Activated T-cell treated with anti-CD3 and anti-CD28 coated beads for 1 hour (primary cell): ENCODE data around the gene LHX5.

Source experiments
- DNase-seq: peaks from one replicate; pipeline ENCODE4 v3.0.0-alpha.2; 2020; ENCODE audit warnings: low read depth

LHX5 gene

DNA sequence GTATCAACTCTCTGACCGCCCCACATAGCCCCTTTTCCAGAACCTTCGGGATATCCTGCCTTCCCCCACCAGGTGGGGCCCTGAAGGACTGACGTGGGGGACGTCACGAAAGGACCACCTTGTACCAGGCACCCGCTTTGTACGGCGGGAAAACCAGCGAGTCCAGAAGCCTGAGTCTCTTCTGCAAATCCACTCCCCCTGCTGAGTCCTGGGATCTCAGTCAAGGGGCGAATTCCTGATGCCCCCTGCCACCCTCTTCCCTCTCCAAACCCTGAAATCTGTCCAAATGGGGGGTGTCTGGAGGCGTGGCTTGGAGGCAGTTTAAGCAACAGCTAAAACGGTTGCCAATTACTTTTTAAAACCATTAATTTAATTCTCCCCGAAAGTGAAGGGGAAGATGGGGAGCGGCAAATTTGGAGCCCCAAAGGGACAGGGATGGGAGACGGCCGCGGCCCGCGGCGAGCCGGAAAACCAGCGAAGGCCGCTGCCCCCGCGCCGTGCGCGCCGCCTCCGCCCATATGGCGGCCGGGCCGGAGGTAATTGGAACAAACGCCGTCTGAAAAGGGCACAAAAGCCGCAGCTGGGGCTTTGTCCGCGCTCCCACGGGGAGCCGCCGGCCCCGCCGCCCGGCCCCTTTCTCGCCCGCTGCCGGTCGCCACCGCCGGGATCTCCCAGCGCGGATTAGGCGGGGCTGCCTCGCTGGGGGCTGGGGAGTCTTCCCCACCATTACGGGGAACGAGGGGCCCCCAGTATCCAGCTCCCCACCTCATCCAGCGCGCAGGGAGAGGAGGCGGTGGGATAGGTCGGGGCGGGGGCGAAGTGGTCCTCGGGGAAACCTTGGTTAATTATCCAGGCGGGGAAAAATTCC is 6.6 kb downstream of the LHX5 start:
- no peak for DNase-seq

DNA sequence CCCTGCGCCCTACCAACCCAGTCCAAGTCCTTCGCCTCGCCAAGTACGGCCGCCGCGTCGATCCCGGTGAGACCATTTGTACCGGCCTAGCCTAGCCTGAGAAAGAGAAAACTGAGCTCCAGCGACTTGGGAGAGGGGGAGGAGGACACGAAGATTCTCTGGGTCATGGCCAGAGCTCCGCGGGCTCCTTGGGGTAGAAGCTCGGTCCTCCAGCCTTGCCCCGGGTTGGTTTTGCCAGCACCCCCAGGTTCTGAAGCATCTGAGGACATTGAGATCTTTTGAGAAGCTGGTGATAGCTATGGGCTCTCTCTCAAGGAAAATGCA is 7.3 kb downstream of the LHX5 start:
- DNase-seq: no peak

DNA sequence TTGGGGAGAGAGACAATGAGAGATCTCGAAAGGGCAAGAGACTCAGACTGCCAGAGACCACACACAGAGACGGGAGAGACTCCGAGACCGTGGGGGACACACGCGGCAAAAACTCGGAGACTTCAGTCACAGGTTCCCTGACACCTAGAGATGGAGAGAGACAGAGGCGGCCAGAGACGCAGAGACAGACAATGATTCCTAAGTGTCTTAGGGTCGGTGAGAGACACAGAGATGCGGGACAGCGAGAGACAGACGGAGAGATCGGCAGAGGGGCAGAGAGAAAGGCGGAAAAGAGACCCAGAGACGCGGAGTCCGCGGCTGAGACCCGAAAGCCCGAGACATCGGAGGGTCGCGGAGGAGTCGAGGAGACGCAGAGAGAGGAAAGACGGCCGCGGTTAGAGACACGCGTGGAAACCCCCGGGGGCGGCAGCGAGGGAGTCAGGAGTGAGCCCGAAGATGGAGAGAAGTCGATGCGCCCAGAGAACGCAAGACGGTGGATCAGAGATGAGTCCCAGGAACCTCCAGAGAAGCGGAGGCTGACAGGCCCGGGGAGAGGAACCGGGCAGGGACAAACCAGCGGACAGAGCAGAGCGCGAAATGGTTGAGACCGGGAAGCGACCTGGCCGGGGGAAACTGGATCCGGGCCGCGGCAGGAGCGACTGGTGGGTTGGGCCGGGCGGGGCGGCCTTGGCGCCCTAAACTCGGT is 7.8 kb downstream of the LHX5 start:
- DNase-seq: no peak

DNA sequence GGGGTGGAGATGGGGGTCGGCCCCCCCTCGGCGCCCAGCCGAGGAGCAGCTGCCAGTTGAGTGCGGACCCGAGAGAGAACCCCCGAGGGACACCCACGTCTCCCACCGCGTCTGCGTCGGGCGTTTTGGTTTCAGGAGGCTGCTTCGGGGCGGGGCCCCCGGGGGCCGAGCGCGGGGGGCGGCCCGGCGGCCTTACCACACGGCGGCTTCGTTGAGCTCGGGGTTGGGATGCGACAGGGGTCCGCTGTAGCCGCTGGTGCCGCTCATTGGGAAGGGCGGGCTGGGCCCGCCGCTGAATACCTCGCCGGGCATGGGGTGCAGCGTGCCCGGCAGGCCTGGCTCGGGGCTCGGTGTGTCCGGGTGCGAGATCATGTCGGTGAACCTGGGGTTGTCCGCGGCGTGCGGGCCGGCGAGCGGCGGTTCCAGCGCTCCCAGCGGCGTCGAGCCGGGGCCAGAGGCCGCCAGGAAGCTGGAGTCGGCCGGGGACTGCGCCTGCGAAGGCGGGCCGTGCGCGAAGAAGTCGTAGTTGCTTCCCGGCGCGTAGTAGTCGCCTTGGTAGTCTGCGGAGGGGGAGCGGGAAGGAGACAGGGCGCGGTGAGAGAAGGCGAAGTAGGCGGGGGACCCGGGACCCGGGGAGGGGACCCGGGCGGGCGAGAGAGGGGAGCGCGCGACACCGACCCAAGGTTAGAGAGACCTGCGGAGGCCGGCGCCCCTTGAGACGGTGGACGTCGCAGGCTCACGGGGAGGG is 8.5 kb downstream of the LHX5 start:
- no peak for DNase-seq

DNA sequence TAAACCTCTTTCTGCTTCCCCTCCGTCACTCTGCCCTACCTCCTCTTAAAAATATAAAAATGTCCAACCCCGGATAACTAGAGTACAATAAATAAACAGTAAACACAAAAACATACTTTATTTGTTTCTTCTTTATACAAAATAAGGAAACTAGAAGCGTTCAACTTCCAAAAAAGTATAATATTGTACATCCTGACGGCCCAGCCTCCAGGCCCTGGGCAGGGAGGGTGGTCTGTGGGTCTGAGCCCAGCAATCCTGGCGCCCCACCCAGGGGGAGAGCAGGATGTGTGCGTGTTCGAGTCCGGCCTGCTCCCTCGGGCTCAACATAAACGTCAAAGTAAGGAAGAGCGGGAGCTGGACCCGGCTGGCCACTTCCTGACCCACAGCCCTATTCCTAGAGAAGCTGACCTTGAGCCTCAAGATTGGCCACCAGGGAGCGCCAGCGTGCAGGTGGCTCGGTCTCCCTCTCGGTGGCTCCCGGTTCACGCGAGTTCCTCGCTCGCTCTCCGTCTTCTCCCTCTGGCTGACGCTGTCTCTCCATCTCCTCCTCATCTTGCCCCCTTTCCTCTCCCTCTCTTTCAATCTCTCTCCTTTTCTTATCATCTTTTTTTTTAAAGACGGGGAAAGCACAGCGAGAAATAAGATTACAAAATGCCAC is 9.4 kb downstream of the LHX5 start:
- DNase-seq: peak; percentile 62

DNA sequence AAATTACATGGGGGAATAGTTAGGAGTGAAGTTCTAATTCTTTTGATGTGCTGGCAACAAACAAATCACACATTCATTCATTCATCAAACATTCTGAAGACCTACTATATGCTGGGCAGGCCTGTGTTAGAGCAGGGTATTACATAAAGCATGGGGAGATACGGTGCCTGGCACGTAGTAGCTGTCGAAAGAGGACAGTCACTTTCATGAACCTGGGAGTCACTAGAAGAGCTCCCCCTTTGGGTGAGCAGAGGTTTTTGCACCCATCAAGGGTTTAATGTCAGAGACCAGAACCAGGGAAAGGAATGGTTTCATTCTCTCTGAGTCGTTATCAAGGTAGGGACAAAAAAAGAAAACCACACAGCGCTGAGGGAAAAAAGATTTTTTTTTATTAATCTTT is 10.0 kb downstream of the LHX5 start:
- no peak for DNase-seq

GRCh38 chr12:113459981-113460380 is 11.7 kb downstream of the LHX5 start:
- DNase-seq: no peak

DNA sequence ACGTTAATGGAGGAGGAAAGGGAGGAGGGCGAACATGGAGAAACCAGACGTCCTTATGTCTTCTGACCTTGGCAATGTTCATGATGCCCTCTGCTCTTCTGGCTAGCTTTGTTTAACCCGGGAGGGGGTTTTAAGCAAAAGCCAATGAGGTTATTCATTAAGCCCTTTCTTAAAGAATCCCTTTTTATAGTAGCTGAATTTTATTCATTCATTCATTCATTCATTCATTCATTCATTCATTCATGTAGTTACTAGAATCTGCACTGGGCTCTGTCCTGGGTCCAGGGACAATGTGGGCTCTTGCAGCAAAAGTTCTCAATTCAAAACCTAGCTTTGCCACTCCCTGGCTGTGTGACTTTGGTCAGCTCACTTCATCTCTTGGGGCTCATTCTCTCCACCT is 14.0 kb downstream of the LHX5 start:
- no peak for DNase-seq

GRCh38 chr12:113457185-113457584 is 14.5 kb downstream of the LHX5 start:
- DNase-seq: no peak

GRCh38 chr12:113456761-113457160 is 14.9 kb downstream of the LHX5 start:
- no peak for DNase-seq

DNA sequence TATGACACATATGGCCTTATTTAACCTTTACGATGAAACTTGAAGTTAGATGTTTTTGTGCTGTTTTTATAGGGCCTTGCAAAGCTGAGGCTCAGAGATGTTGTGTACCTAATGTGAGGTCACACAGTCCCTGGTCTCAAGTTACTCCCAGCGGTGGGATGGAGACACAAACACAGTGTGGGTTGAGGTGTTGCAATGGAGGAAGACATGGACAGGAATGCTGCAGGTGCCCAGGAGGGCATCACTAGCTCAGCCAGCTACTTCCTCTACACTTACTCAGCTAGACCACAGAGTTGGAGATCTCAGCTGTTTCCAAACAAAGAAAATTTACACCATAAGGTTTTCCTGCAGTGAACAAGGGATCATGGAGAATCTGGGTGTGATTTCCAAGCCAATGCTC is 15.5 kb downstream of the LHX5 start:
- DNase-seq: no peak

- DNase-seq: no peak
Observed at GRCh38 chr12:113453330-113453729, 18.3 kb downstream of the LHX5 start.

GRCh38 chr12:113452458-113452857 is 19.2 kb downstream of the LHX5 start:
- no peak for DNase-seq

DNA sequence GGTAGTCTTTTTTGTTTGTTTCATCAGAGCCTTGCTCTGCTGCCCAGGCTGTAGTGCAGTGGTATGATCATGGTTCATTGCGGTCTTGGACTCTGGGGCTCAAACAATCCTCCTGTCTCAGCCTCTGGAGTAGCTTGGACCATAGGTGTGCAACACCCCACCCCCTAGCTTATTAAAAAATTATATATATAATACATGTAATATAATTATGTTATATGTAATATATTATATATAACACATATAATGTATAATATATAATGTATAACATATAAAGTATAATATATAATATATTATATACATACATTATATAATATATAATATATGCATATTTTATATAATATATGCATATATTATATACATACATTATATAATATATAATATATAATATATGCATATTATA is 21.8 kb downstream of the LHX5 start:
- no peak for DNase-seq

DNA sequence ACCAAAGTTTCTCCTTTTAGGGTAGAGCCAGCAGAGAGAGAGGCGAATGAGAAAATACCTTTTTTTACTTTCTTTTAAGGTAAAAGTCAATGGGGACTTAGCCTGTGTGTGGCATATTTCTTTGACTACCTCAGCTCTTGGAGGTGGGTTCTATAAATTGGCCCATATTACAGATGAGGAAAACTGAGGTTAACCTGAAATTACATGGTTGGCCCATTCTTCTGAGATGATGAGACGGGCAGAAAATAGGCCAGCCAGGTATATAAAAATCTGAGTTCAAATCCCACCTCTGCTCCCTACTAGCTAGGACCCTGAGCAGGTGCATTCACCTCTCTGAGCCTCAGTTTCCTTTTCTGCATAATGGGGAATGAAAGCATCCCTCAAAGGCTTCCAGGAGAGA is 22.4 kb downstream of the LHX5 start:
- no peak for DNase-seq

DNA sequence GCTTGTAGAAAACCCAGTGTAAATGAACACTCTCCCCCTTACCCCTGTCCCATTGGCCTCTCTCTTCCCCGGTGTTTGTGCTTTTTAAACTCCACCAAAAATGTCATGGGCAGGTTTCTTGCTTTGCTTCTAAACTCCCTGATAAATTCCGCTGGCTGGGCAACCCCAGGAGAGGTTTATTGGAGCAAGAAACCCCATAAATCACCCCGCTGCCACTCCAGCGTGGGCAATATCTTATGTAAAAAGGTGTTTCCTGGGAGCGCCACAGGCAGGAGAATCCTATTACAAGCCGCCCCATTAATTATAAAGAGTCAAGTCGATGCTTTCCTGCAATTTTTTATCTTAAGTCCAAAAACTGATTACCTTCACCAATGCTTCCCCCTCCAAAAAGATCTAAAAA is 22.8 kb downstream of the LHX5 start:
- no peak for DNase-seq

DNA sequence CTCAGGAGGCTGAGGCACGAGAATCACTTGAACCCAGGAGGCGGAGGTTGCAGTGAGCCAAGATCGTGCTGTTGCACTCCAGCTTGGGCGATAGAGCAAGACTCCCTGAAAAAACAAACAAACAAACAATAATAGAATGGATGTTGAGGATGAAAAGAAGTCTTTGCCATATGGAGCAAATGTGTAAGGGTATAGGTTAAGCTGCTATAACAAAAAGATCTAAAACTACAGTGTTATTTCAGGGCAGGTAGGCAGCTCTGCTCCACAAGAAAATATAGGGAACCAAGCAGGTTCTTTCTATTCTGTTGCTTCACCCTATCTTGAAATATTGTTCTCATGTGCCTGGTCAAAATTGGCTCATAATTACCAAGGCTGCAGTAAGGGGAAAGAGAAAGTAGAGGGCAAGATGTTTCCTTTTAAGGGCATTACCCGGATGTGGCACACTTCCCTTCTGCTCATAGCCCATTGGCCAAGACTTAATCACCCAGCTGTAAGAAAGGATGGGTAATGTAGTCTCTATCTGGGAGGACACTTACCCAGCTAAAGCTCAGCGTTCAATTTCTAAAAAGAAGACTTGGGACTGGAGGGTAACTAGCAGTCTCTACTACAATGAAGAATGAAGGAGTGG is 26.0 kb downstream of the LHX5 start:
- DNase-seq: no peak

DNA sequence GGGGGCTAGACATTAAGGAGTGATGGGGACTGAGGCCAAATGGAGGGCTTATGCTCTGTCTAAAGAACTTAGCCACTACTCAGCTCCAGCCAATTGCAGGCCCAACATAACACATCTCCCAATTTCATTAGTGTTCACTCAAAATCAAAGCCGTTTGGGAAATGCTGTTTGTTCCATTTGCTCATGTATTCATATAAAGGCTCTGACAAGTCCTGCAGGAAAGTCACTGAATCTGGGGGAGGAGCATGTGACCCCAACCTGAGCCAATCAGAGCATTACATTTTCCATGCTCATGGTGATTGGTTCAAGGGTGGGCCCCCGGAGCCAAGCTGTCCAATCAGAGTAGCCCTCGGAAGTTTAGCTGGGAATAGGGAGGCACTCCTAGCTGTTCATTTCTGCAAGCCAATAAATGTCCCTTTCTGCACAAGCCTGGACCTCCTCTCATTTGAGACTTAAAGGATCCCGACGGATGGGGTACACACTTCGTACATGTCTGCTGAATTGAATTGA is 28.6 kb downstream of the LHX5 start:
- no peak for DNase-seq

- no peak for DNase-seq
Observed at GRCh38 chr12:113440947-113441782, 30.5 kb downstream of the LHX5 start.

- DNase-seq: no peak
Observed at GRCh38 chr12:113440336-113440735, 31.3 kb downstream of the LHX5 start.

DNA sequence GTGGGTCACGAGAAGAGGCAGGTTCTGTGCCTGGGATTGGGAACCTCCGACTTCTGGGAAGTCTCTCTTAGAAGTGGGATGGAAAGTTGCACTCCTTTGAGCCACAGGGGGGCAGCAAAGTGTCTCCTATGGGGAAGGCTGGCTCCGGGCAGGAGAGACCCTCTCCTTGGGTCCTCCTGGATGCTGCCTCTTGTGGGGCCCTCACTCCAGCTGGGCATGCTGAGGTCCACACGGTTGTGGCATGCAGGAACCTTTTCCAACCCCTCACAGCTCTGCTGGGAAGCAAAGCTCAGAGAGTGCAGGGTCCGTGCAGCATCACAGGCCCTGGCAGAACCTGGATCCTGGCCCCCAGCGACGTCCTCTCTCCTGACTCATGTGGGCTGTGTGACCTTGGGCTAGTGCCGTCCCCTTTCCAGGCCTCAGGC is 32.1 kb downstream of the LHX5 start:
- DNase-seq: no peak
